A673 (cell line): ENCODE results near the gene NRF1. TPM values are rescaled to one million over a fixed set of nuclear protein-coding genes. Genes with fewer than 3 reads are reported as not detected.

Experiments used
- BruUV-seq: library from RNA; stranded (reverse); fragments of 400-500 nt; replicated peaks from 2 replicates; lab custom pipeline; 2021; lab: Mats Ljungman, UMichigan
- CTCF ChIA-PET: fragments of 300-600 bp; sonication (Branson Sonifier 250); formaldehyde crosslinking; loops from one replicate; lab custom pipeline; 2022; ENCODE audit warnings: antibody characterized with exemption; lab: Charles Lee
- POLR2A ChIA-PET: fragments of 300-600 bp; sonication (Branson Sonifier 250); formaldehyde crosslinking; loops from one replicate; lab custom pipeline; 2022; ENCODE audit warnings: antibody characterized with exemption; ENCODE audit not compliant: low non-redundant PET; lab: Charles Lee
- DNase-seq: peaks from one replicate; pipeline ENCODE4 v3.0.0-alpha.2; 2015; ENCODE audit warnings: low spot score
- H3K27ac ChIP-seq: fragments of 200-600 bp; sonication (generic); 2 replicates; pipeline ENCODE4 v1.5.1; 2016; ENCODE audit warnings: mixed run types, low read depth, mild to moderate bottlenecking, mixed read lengths, antibody characterized with exemption, low read length; ENCODE audit not compliant: poor library complexity, severe bottlenecking
- H3K27me3 ChIP-seq: fragments of 200-600 bp; sonication (generic); replicated peaks from 2 replicates; pipeline ENCODE4 v1.6.1; 2017; ENCODE audit warnings: mixed run types, low read depth, mild to moderate bottlenecking, mixed read lengths, antibody characterized with exemption, low read length; ENCODE audit not compliant: insufficient read depth, poor library complexity
- H3K36me3 ChIP-seq: fragments of 200-600 bp; sonication (generic); 2 replicates; pipeline ENCODE4 v1.6.1; 2016; ENCODE audit warnings: mixed run types, mild to moderate bottlenecking, mixed read lengths, antibody characterized with exemption, low read length; ENCODE audit not compliant: insufficient read depth, poor library complexity, severe bottlenecking
- H3K4me1 ChIP-seq: fragments of 200-600 bp; sonication (generic); 2 replicates; pipeline ENCODE4 v1.6.1; 2017; ENCODE audit warnings: mixed run types, mild to moderate bottlenecking, mixed read lengths, antibody characterized with exemption, low read length; ENCODE audit not compliant: insufficient read depth, poor library complexity, severe bottlenecking
- H3K4me3 ChIP-seq: fragments of 200-600 bp; sonication (generic); 2 replicates; pipeline ENCODE4 v1.5.1; 2016; ENCODE audit warnings: low read depth, mixed run types, mild to moderate bottlenecking, mixed read lengths, low read length; ENCODE audit not compliant: poor library complexity, severe bottlenecking
- H3K9me3 ChIP-seq: fragments of 200-600 bp; sonication (generic); 2 replicates; pipeline ENCODE4 v1.6.1; 2016; ENCODE audit warnings: mixed run types, low read depth, mild to moderate bottlenecking, mixed read lengths, antibody characterized with exemption, low read length; ENCODE audit not compliant: poor library complexity, severe bottlenecking
- EZH2 ChIP-seq: fragments of 200-600 bp; sonication (generic); IDR thresholded peaks from 2 replicates; pipeline ENCODE4 v1.6.1; 2017; ENCODE audit warnings: borderline replicate concordance, low read depth, mild to moderate bottlenecking, mixed read lengths, antibody characterized with exemption, low read length; ENCODE audit not compliant: poor library complexity, severe bottlenecking
- intact Hi-C: fragments of 100-400 bp; cut with micrococcal nuclease; formaldehyde crosslinking; loops from one replicate; pipeline ENCODE4 v1.10.0; 2022; ENCODE audit not compliant: unreplicated experiment
- total RNA-seq: library from RNA; stranded (reverse); gene quantifications from 2 replicates; pipeline ENCODE4 v1.2.3, GENCODE V29; 2021
- TF ChIP-seq, protein P1 (sequence below): fragments of 300-800, 200-600 bp; sonication (generic); conservative IDR thresholded peaks from 2 replicates; pipeline ENCODE4 v1.5.1; 2017; ENCODE audit warnings: low read depth, mild to moderate bottlenecking, antibody characterized with exemption, low read length, moderate library complexity, mixed read lengths

The NRF1 gene
- total RNA-seq, 1 experiment from 2014 or later: 30.2 TPM

DNA sequence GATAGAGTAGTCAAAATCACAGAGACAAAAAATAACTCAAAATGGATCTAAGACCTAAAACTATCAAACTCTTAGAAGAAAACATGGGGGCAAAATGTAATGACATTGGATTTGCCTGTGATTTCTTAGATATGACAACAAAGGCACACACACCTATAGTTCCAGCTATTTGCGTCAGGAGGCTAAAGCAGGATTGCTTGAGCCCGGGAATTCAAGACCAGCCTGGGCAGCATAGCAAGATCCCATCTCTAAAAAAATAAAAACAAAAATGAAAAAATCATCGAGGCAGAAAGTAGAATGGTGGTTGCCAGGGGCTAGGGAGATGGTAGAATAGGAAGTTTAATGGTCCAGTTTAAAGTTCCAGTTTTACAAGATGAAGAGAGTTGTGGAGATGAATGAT is 113.3 kb downstream of the NRF1 start:
- Histone ChIP-seq H3K4me1 (peaks cover 4% of the 10 kb centered on the region), H3K4me3 (no peak overlapping the region), H3K27ac (no peak overlapping the region), H3K27me3 (no peaks in the 10 kb centered on the region), H3K36me3 (peaks cover 23% of the 10 kb centered on the region), H3K9me3 (no peaks in the 10 kb centered on the region)
- ChIA-PET POLR2A (no interaction called here), CTCF (no interaction called here)
- intact Hi-C loops: no loop called here
- no peak for DNase-seq
- no peak for TF ChIP-seq EZH2
- TF ChIP-seq, protein P1, sequence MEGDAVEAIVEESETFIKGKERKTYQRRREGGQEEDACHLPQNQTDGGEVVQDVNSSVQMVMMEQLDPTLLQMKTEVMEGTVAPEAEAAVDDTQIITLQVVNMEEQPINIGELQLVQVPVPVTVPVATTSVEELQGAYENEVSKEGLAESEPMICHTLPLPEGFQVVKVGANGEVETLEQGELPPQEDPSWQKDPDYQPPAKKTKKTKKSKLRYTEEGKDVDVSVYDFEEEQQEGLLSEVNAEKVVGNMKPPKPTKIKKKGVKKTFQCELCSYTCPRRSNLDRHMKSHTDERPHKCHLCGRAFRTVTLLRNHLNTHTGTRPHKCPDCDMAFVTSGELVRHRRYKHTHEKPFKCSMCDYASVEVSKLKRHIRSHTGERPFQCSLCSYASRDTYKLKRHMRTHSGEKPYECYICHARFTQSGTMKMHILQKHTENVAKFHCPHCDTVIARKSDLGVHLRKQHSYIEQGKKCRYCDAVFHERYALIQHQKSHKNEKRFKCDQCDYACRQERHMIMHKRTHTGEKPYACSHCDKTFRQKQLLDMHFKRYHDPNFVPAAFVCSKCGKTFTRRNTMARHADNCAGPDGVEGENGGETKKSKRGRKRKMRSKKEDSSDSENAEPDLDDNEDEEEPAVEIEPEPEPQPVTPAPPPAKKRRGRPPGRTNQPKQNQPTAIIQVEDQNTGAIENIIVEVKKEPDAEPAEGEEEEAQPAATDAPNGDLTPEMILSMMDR: no peak
- no TSS peak for BruUV-seq

DNA sequence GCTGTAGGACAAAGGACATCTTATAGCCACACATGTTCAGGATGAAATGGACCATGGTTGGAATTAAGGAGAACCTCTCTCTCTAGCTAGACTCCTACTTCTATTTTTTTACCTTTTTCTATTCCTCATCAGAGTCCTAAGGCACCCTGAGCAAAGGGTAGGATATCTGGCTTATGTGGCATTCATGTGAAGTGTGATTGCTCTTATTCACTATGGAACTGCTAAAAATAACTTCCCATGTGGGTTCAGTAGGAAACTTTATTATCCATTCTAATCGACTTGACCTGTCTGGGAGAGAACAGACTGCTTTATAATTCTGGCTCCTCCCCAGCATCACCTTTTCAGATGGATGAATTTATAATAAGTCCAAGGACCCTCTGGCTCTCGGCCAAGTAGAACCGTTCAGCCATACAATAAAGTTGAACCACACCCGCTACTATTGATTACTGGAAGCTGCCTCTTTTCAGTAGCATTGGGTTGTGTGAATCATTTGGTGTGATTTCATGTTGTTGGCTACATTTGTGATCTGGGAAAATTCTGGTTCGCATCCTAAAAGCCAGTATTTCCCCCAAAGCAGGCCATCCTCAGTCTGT is 117.5 kb downstream of the NRF1 start:
- Histone ChIP-seq H3K27me3 (no peaks in the 10 kb centered on the region), H3K4me3 (no peak overlapping the region), H3K36me3 (peaks cover 16% of the 10 kb centered on the region), H3K9me3 (no peaks in the 10 kb centered on the region), H3K4me1 (peaks cover 4% of the 10 kb centered on the region), H3K27ac (no peak overlapping the region)
- no peak for DNase-seq
- TF ChIP-seq EZH2: no peak
- TF ChIP-seq, protein P1: no peak
- ChIA-PET CTCF (no interaction called here), POLR2A (no interaction called here)
- BruUV-seq: no TSS peak
- intact Hi-C loops: no loop called here

DNA sequence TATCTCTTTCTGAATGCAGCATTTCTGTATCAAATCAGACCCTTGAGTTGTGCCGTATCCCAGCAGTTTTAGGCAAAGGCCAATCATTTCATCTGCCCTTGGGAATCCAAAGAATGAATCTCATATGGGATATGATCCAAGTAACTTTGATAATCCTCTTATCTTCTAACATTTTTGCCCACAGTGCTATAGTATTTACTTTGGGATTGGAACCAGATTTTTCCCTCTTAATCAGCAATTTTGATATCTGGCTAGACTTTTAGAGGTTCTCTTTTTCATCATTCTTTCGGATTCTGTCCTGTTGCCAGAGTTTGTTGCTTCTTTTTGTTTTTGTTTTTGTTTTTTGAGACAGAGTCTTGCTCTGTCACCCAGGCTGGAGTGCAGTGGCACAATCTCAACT is 118.0 kb downstream of the NRF1 start:
- Histone ChIP-seq H3K27ac (no peak overlapping the region), H3K9me3 (no peaks in the 10 kb centered on the region), H3K27me3 (no peaks in the 10 kb centered on the region), H3K36me3 (peaks cover 11% of the 10 kb centered on the region), H3K4me1 (peaks cover 4% of the 10 kb centered on the region), H3K4me3 (no peak overlapping the region)
- DNase-seq: no peak
- intact Hi-C loops: no loop called here
- TF ChIP-seq EZH2: no peak
- TF ChIP-seq, protein P1: no peak
- CTCF ChIA-PET: no interaction called here
- no TSS peak for BruUV-seq
- POLR2A ChIA-PET: no interaction called here
